Activated naive CD4-positive, alpha-beta T cell treated with anti-CD3 and anti-CD28 coated beads, Interleukin-2, amount 50 U/mL, for 72 hours (primary cell): ENCODE results near the gene CARMIL1. TPM values are rescaled to one million over a fixed set of nuclear protein-coding genes. Genes with fewer than 3 reads are reported as not detected.
A peak's percentile ranks its signal among the peaks of the same experiment; 100 is the strongest.

Experiments used
- ATAC-seq, 2 donors: fragments of 150-1000 bp; cut with Tn5 transposase; 2 replicates each; pipeline ENCODE4 v1.10.0; 2021; ENCODE audit warnings: mild to moderate bottlenecking in 2 of 2, moderate library complexity in 2 of 2
- DNase-seq, 2 donors: peaks; one replicate each; pipeline ENCODE4 v3.0.0; 2021 to 2022; ENCODE audit warnings: low spot score in 2 of 2
- H3K27ac Mint-ChIP-seq, 2 donors: one replicate each; pipeline ENCODE4 v1.8.0; 2022; ENCODE audit warnings: mild to moderate bottlenecking in 2 of 2, mixed read lengths in 2 of 2
- H3K36me3 Mint-ChIP-seq, 2 donors: one replicate each; pipeline ENCODE4 v1.8.0; 2022; ENCODE audit warnings: mixed read lengths in 2 of 2
- H3K9me3 Mint-ChIP-seq, 2 donors: one replicate each; pipeline ENCODE4 v1.8.0; 2022; ENCODE audit warnings: mixed read lengths in 2 of 2
- total RNA-seq, 2 donors: library from RNA; stranded (reverse); gene quantifications; one replicate each; pipeline ENCODE4 v1.2.3, GENCODE V29; 2022

CARMIL1 gene
- total RNA-seq, 2 donors from 2014 or later, result 5.2 to 13.4 TPM

- ATAC-seq, result no peak
- H3K9me3 Mint-ChIP-seq, result no peaks in the 10 kb centered on the region
Measured at GRCh38 chr6:25395731-25396130, 116.6 kb downstream of the CARMIL1 start.

DNA sequence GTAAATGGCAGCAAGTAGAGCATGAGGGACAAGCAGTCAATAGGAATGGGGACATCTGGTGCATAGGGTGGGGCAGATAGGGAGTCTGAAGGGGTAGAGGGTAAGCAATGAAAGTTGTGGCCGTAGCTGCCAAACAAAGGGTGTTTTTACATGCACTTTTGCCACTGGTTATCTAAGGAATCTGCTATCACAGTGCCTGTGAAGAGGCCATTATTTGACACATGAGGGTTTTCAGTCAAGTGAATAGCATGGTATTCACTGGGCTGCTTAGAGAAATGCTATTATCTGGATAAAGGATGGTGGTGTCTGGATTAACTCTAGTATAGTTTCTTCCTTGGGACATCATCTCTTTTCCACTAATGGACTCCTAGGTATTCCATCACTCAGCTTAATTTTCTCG, 118.2 kb downstream of the CARMIL1 start:
- no peak for ATAC-seq
- Mint-ChIP-seq H3K9me3 (no peaks in the 10 kb centered on the region), H3K36me3 (no peaks in the 10 kb centered on the region)

More at GRCh38 chr6:25395731-25396130, 116.6 kb downstream of the CARMIL1 start:
- DNase-seq, result no peak
- no peaks in the 10 kb centered on the region for H3K36me3 Mint-ChIP-seq
- no peak overlapping the region for H3K27ac Mint-ChIP-seq

DNA sequence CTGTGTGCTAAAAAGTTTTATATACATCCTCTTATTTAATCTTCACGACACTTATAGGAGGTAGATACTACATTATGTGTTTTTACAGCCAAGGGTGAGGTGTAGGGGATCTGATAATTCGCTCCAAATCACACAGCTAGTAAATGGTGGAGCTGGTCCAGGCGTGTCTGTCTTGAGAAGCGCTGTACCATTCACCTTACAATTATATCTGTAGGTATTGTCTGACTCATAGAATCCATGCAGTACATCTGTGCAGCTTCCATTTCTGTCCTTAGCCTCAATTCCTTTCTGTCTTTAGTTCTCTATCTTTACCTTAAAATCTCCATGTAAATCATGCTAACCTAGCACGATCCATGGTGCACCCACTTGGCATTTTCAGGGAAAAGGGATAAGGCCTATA, 120.7 kb downstream of the CARMIL1 start:
- no peak for ATAC-seq
- Mint-ChIP-seq H3K36me3 (no peaks in the 10 kb centered on the region), H3K27ac (no peak overlapping the region), H3K9me3 (no peaks in the 10 kb centered on the region)
- DNase-seq, result no peak

More for the DNA sequence above, 118.2 kb downstream of the CARMIL1 start:
- no peak overlapping the region for H3K27ac Mint-ChIP-seq
- DNase-seq, result no peak

- H3K27ac Mint-ChIP-seq, result no peak overlapping the region
- no peak for DNase-seq
- H3K9me3 Mint-ChIP-seq, result no peaks in the 10 kb centered on the region
- ATAC-seq, result no peak
- no peaks in the 10 kb centered on the region for H3K36me3 Mint-ChIP-seq
Measured at GRCh38 chr6:25401711-25402110, 122.5 kb downstream of the CARMIL1 start.

DNA sequence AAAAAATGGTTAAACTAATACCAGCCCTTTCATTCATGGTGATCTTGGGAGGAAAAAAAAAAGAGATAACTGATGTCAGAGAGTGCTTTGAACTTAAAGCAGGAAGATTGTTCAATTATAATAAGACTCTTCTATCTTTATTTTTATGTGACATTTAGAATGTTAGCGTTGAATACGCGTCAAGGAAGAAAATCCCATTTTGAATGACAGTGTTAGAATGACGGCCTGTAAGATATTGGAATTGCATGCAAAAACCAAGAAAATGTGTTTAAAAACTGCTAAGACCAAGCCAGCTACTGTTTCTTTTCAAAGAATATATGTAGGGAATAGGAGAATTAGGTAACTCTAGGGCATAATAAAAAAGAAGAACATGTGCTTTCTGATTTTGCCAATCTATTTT, 123.0 kb downstream of the CARMIL1 start:
- no peak overlapping the region for H3K27ac Mint-ChIP-seq
- no peak for DNase-seq
- H3K36me3 Mint-ChIP-seq, result no peaks in the 10 kb centered on the region
- no peaks in the 10 kb centered on the region for H3K9me3 Mint-ChIP-seq
- ATAC-seq, result no peak

- Mint-ChIP-seq H3K36me3 (no peaks in the 10 kb centered on the region), H3K9me3 (no peaks in the 10 kb centered on the region), H3K27ac (no peak overlapping the region)
- ATAC-seq (no peak), DNase-seq (no peak)
Measured at GRCh38 chr6:25403150-25403549, 124.0 kb downstream of the CARMIL1 start.

- Mint-ChIP-seq H3K27ac (peak overlapping the region in 1 of 2 donors; percentile 92), H3K36me3 (no peaks in the 10 kb centered on the region), H3K9me3 (no peaks in the 10 kb centered on the region)
- DNase-seq, result no peak
- no peak for ATAC-seq
Measured at GRCh38 chr6:25404091-25404490, 124.9 kb downstream of the CARMIL1 start.

DNA sequence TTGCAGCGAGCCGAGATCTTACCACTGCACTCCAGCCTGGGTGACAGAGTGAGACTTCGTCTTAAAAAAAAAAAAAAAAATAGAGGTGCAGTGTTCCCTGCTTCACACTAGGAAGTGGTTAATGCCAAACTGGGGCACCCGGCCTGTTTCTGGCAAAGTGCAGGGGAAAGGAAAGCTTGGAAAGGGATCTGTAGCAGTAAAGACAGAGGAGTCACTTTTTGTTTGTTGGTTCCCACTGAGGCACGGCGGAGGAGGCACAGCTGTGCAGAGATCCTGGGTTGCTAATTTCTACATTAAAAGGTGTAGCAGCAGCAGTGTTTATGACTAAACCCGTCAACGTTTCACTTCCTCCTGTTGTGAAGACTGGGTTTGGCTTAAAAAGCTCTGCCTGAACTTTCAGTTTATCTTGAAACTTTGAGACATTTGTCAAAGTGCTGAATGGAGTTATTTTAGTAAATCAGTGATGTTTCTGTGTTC, 125.6 kb downstream of the CARMIL1 start:
- DNase-seq (peak in 1 of 2 donors; percentile 47), ATAC-seq (peak; percentile 92 to 97)
- Mint-ChIP-seq H3K9me3 (no peaks in the 10 kb centered on the region), H3K36me3 (no peaks in the 10 kb centered on the region), H3K27ac (peak overlapping the region in 1 of 2 donors; percentile 92)

DNA sequence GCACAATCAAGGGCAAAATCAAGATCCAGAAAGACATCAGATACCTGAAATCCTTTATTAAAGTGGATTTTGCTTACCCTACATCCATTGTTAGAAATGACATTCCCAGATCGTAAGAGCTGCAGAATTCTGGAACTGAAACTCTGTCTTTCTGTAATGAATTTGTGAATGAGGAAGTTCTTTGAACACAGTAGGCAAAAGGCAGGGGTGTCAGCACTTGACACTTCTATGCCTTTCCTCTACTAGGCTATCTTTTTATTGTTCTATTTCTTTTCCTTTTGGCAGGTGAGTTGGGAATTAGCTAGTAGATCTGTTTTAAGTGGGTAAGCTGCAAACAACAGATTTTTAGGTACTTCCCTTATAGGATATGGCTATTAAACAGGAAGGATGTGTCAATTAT, 126.3 kb downstream of the CARMIL1 start:
- DNase-seq (no peak), ATAC-seq (no peak)
- H3K36me3 Mint-ChIP-seq, result no peaks in the 10 kb centered on the region
- no peaks in the 10 kb centered on the region for H3K9me3 Mint-ChIP-seq
- no peak overlapping the region for H3K27ac Mint-ChIP-seq

DNA sequence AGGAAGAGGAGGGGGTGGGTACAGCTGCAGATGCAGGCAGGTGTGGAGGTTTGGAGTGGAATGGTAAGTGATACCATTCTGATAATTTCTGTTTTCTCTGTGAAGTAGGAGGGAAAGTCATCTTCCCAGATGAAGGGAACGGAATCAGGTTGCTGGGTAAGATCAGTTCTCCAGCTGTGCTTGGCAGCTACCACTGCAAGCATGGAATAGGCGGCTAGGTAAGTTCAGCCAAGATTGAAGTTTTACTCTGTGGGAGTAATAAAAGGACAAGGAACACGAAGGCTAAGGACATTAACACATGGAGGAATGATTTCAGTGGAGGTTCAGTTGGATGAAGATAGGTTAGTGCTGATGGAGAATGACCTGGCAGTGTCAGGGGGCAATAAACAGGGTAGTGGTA, 128.3 kb downstream of the CARMIL1 start:
- Mint-ChIP-seq H3K9me3 (no peaks in the 10 kb centered on the region), H3K27ac (no peak overlapping the region), H3K36me3 (no peaks in the 10 kb centered on the region)
- DNase-seq, result no peak
- ATAC-seq, result no peak

- Mint-ChIP-seq H3K27ac (peak overlapping the region; percentile 86 to 94), H3K9me3 (no peaks in the 10 kb centered on the region), H3K36me3 (no peaks in the 10 kb centered on the region)
- ATAC-seq, result peak; percentile 35 to 42
- DNase-seq, result no peak
Measured at GRCh38 chr6:25410102-25410501, 130.9 kb downstream of the CARMIL1 start.

GRCh38 chr6:25411316-25411950, 132.3 kb downstream of the CARMIL1 start:
- DNase-seq (no peak), ATAC-seq (no peak)
- H3K9me3 Mint-ChIP-seq, result no peaks in the 10 kb centered on the region
- no peaks in the 10 kb centered on the region for H3K36me3 Mint-ChIP-seq
- peak overlapping the region; percentile 16 to 36 for H3K27ac Mint-ChIP-seq

DNA sequence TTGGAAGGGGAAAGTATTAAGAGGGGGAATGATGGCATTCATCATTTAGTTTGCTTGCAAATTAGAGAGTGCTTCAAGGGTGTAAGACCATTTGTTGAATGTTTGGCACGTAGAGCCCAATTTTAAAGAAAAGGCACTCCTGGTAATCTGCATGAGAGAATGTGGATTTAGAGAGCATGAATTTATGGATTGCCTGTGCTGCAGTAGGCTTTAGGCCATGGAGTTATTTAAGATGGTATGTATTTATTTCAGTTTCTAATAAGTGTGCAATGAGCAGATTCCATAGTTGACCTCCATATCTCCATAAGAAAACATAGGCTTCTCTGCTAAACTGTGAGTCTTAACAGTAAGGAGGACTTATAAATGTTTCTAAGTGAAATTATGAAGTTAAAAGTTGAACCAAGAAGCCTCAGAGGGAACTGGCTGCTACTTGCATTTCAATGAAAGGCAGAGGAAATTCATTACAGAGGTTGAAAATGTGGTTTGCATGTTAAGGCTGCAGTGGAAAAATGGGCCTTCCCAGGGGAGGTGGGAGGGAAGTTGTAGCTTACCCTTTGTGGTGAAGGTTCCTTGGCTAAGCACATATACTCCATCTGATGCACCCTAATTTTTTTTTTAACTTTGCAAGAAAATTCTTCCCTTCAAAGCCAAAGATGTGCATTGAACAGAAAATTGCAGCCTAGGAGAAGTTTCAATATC, 134.2 kb downstream of the CARMIL1 start:
- no peaks in the 10 kb centered on the region for H3K36me3 Mint-ChIP-seq
- ATAC-seq (peak in 1 of 2 donors; percentile 57), DNase-seq (no peak)
- H3K9me3 Mint-ChIP-seq, result no peaks in the 10 kb centered on the region
- H3K27ac Mint-ChIP-seq, result no peak overlapping the region

GRCh38 chr6:25414168-25414567, 135.0 kb downstream of the CARMIL1 start:
- Mint-ChIP-seq H3K36me3 (no peaks in the 10 kb centered on the region), H3K9me3 (no peaks in the 10 kb centered on the region), H3K27ac (no peak overlapping the region)
- ATAC-seq (peak in 1 of 2 donors; percentile 26), DNase-seq (no peak)

DNA sequence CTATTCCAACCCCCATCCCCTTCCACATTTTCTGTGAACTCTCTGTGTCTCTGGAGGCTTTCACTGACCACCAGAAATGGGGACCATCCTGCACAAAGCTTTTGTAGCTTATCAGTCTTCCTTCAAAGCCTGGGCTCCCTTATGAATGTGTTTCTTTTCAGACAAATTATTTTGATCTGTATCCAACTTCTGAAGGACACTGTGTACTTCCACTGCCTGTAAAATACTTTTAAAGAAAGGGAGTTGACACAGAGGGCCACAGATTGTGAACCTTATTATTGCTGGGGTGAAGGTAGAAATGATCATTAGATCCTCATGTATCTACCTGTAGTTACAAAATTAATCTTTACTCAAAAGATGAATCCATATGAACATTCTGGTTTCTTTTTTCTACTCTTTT, 135.6 kb downstream of the CARMIL1 start:
- ATAC-seq, result no peak
- no peak for DNase-seq
- no peaks in the 10 kb centered on the region for H3K9me3 Mint-ChIP-seq
- H3K27ac Mint-ChIP-seq, result no peak overlapping the region
- H3K36me3 Mint-ChIP-seq, result no peaks in the 10 kb centered on the region

DNA sequence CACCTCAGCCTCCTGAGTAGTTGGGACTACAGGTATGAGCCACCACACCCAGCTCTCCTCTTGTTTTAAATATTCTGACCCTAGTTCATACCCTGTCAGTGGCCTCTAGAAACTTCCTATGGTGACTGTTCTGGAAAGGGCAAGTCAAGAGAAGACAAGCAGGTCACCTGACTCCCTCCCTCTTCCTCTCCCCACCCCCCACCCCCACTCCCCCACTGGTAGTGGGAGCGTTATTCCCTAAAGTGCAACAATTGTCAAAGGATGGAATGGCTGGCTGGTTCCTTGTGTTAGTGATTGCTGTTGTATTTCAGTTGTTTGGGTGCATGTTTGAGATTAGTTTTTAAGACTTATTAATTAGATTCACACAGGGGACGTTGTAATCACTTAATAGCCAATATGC, 136.1 kb downstream of the CARMIL1 start:
- no peak for DNase-seq
- Mint-ChIP-seq H3K9me3 (no peaks in the 10 kb centered on the region), H3K36me3 (no peaks in the 10 kb centered on the region), H3K27ac (peak overlapping the region in 1 of 2 donors; percentile 21)
- ATAC-seq, result no peak

GRCh38 chr6:25415701-25416100, 136.5 kb downstream of the CARMIL1 start:
- ATAC-seq (no peak), DNase-seq (no peak)
- H3K27ac Mint-ChIP-seq, result peak overlapping the region in 1 of 2 donors; percentile 21
- H3K36me3 Mint-ChIP-seq, result no peaks in the 10 kb centered on the region
- no peaks in the 10 kb centered on the region for H3K9me3 Mint-ChIP-seq
